Adrenal gland (tissue), 12 donors: ENCODE results near the gene HOXB8. TPM values are rescaled to one million over a fixed set of nuclear protein-coding genes. Genes with fewer than 3 reads are reported as not detected.

Experiments
- DNase-seq, 7 donors: peaks; one replicate each; pipeline ENCODE4 v3.0.0-alpha.2; 2019 to 2020
- H3K27ac ChIP-seq, 5 donors: fragments of 200-600 bp; sonication (generic) in 4 of 5; 1 replicate in 3 of 5; 2 replicates in 2 of 5; pipeline versions ENCODE4 v1.5.1 to v1.8.0; 2016 to 2020; ENCODE audit warnings: mild to moderate bottlenecking in 1 of 5
- H3K27me3 ChIP-seq: fragments of 200-600 bp; 2 replicates; pipeline ENCODE4 v1.8.0; 2021
- H3K36me3 ChIP-seq, 2 donors: fragments of 200-600 bp; replicated peaks in 1 of 2; 1 replicate in 1 of 2; 2 replicates in 1 of 2; pipeline versions ENCODE4 v1.5.1 to v1.8.0; 2018 to 2022
- H3K4me1 ChIP-seq, 2 donors: fragments of 200-600 bp; replicated peaks in 1 of 2; 1 replicate in 1 of 2; 2 replicates in 1 of 2; pipeline versions ENCODE4 v1.5.1 to v1.8.0; 2018 to 2021
- H3K4me3 ChIP-seq, 4 donors: fragments of 200-600 bp; sonication (generic) in 3 of 4; one replicate each; pipeline ENCODE4 v1.5.1; 2016 to 2018
- H3K9me3 ChIP-seq, 3 donors: fragments of 200-600 bp; sonication (generic) in 1 of 3; replicated peaks in 1 of 3; 1 replicate in 2 of 3; 2 replicates in 1 of 3; pipeline versions ENCODE4 v1.5.1 to v1.8.0; 2016 to 2021
- CTCF ChIP-seq, 6 experiments: fragments of 450-650 bp in 4 of 6; fragments of 200-600 bp in 2 of 6; sonication (generic) in 1 of 6; IDR thresholded peaks; 1 replicate in 5 of 6; 2 replicates in 1 of 6; pipeline versions ENCODE4 v1.5.1 to v1.8.0; 2016 to 2021; ENCODE audit warnings: antibody characterized with exemption in 6 of 6, mild to moderate bottlenecking in 2 of 6, moderate library complexity in 1 of 6
- POLR2A ChIP-seq, 2 donors: fragments of 450-650 bp; IDR thresholded peaks; one replicate each; pipeline ENCODE4 v1.6.1; 2017; ENCODE audit warnings: antibody characterized with exemption in 2 of 2, mild to moderate bottlenecking in 2 of 2, moderate library complexity in 1 of 2
- WGBS, 4 donors: extraction: QIAGEN DNeasy Blood & Tissue Kit in 2 of 4; methylation state at CpG; one replicate each; pipeline versions ENCODE4 v1.1.5 to v1.1.7; 2013 to 2017; 5-methylcytosine and 5-hydroxymethylcytosine counted together
- intact Hi-C, 2 donors: fragments of 100-400 bp; cut with DNase I; formaldehyde crosslinking; loops; one replicate each; pipeline versions ENCODE4 v1.14.1 to v1.15.0; 2022 to 2023
- polyA plus RNA-seq, 3 donors: library from polyadenylated mRNA; stranded (reverse); fragments of 200-250 nt in 2 of 3; fragments of 350-450 nt in 1 of 3; fragmentation: Illumina TruSeq in 1 of 3; extraction: RNeasy Lipid Tissue Mini Kit (QIAGEN cat#74804) in 1 of 3; gene quantifications; one replicate each; pipeline ENCODE4 v1.2.3, GENCODE V29; 2013 to 2014
- total RNA-seq, 9 donors: library from RNA; depleted of rRNA in 4 of 9; stranded (reverse); fragments of >200 nt in 4 of 9; fragments of 120-200 nt in 1 of 9; fragmentation: NEBNext Ultra II Directional in 1 of 9; extraction: Animal tissue kit (Norgen Biotek cat#: 25700) in 1 of 9; gene quantifications; one replicate each; pipeline versions ENCODE4 v1.1.0 to v1.2.4, GENCODE V29; 2013 to 2023
- donor health status: healthy with polysubstance abuse.
- donor health status: Bipolar disorder and iron deficiency.
- donor health status: DM: yes; HTN: yes; CAD: no.
- donor health status: DM: no; HTN: no; CAD: no.
- donor health status: DM: no; HTN: no; CAD: no.
- donor health status: DM: yes; HTN: yes; CAD: no.

HOXB8 gene
- total and polyA plus RNA-seq, 12 donors, result 0.72 to 13.3 (median 5.9) TPM

- peak overlapping the region in 2 of 5 donors; percentile 56 to 83 for H3K27ac ChIP-seq
- peak overlapping the region in 1 of 4 donors; percentile 4 for H3K4me3 ChIP-seq
- H3K36me3 ChIP-seq, result no peaks in the 10 kb centered on the region
- 50 to 59% (median 56%) methylated on average over 8 of the region's 8 CpGs for WGBS, 4 donors
- no peak for DNase-seq
- H3K27me3 ChIP-seq, result no peaks in the 10 kb centered on the region
- no peak for TF ChIP-seq CTCF (IDR thresholded peaks at IDR 0.05)
- TF ChIP-seq POLR2A (IDR thresholded peaks at IDR 0.05), result no peak
- H3K9me3 ChIP-seq, result no peaks in the 10 kb centered on the region
- H3K4me1 ChIP-seq, result peaks cover 3 to 35% of the 10 kb centered on the region in 2 donors
- intact Hi-C loops, result loop anchor here (5.0 kb wide), 1 partner anchor 32 kb away; no protein-coding TSS in a partner anchor
Observed at GRCh38 chr17:48574505-48575065, 40.5 kb downstream of the HOXB8 start.

DNA sequence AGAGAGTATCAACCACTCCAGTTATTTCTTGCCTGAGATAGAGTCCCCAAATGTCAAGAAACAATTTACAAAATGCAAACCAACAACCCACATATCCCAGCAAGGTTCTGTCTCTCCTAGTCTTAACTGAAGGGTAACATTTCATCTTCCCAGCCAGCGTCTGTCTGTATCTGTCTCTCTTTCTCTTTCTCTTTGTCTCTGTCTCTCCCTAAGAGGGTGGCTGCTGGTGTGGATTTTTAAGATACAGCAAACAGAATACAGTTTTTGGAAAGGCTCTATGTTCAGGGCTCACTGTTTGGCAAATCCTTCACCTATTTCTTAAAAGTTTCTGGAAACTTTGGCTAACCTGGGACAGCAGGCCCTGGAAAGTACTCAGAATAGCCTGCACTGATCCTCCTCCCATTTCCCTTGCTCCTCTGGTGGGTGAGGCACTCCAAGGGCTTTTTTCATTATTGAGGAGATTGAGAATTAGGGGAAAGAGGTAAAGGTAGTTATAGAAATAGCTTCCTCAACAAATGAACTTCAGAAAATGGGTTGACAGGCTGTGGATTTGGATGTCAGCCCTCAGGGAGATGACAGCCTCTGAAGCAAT is 43.2 kb downstream of the HOXB8 start:
- Histone ChIP-seq H3K27ac (peak overlapping the region in 3 of 5 donors; percentile 29 to 81 (median 71)), H3K27me3 (no peaks in the 10 kb centered on the region), H3K4me1 (peaks cover 3 to 43% of the 10 kb centered on the region in 2 donors), H3K4me3 (no peak overlapping the region), H3K36me3 (no peaks in the 10 kb centered on the region), H3K9me3 (no peaks in the 10 kb centered on the region)
- intact Hi-C loops, result no loop called here
- whole genome bisulfite sequencing, 4 donors, result 61 to 71% (median 68%) methylated on average over 1 of the region's 1 CpG
- no peak for DNase-seq
- no peak for TF ChIP-seq POLR2A (IDR thresholded peaks at IDR 0.05)

GRCh38 chr17:48571024-48571818 is 43.9 kb downstream of the HOXB8 start:
- 56 to 69% (median 59%) methylated on average over 26 of the region's 26 CpGs for WGBS, 4 donors
- Histone ChIP-seq H3K4me1 (peaks cover 0 to 38% of the 10 kb centered on the region in 2 donors), H3K9me3 (no peaks in the 10 kb centered on the region), H3K36me3 (no peaks in the 10 kb centered on the region), H3K27me3 (no peaks in the 10 kb centered on the region), H3K4me3 (peak overlapping the region in 1 of 4 donors; percentile 3), H3K27ac (peak overlapping the region in 3 of 5 donors; percentile 29 to 81 (median 71))
- intact Hi-C loops, result no loop called here
- DNase-seq, result no peak
- TF ChIP-seq CTCF (IDR thresholded peaks at IDR 0.05), result no peak

DNA sequence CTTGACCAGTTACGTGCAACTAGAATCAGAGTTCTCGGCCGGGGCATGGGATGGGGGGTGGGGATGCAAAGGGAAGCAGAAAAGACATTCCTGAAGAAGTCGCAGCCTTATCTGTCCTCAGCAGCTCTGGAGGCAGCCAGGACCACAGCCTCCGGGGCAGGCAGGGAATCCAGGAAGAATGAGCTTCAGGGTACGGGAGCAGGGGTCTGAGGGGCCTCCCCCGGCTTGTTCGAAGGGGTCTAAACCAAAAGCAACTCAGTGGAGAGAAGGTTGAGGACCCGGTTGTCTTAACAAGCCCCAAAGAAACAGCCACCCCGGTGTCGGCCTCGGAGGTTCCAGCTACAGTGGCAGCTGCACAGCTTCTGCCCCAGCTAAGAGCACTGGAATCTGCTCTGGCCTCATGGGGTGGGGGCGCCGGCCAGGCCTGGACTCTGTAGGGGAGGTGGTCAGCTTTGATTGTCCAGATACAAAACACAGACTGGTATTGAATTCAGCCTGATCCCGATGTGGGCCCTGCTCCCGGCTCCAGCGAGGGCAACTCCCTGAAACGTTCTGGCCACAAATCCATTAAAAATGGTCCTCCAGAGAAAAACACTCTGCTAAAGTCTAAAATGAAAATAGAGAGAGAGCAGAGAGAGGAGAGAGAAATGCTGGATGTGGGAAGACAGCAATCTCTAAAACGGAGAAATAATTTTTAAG is 44.6 kb downstream of the HOXB8 start:
- Histone ChIP-seq H3K4me1 (peaks cover 0 to 30% of the 10 kb centered on the region in 2 donors), H3K27ac (peak overlapping the region in 3 of 5 donors; percentile 29 to 81 (median 71)), H3K4me3 (peak overlapping the region in 1 of 4 donors; percentile 3), H3K9me3 (no peaks in the 10 kb centered on the region), H3K36me3 (no peaks in the 10 kb centered on the region), H3K27me3 (no peaks in the 10 kb centered on the region)
- TF ChIP-seq POLR2A (IDR thresholded peaks at IDR 0.05), result no peak
- TF ChIP-seq CTCF (IDR thresholded peaks at IDR 0.05), result no peak
- peak in 1 of 7 donors; percentile 24 for DNase-seq
- 40 to 59% (median 54%) methylated on average over 14 to 19 of the region's 19 CpGs for WGBS, 4 donors
- intact Hi-C loops, result no loop called here
